ENCODE measurements around the gene NLRP3. TPM values are rescaled to one million over a fixed set of nuclear protein-coding genes. Genes with fewer than 3 reads are reported as not detected.

NLRP3 gene
- total and polyA plus RNA-seq, 9 of the 15 experiments (the other 6 are each of a cell fraction or from before 2014, with no cell fraction given) = not detected

DNA sequence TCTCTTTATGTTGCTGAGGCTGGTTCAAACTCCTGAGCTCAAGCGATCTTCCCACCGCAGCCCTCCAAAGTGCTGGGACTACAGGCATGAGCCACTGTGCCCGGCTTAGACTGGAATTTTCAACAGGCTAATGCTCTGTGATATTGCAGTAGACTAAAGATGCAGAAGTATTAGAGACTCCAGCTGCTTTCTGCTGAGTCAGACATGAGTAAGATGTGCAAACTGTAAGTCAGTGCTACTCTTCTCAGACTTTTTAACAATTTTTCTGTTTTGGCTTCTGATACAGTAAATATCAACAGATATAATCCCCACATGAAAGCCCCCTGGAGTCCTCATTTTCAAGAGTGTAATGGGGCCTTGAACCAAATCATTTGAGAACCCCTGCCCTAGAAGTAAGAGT is 29.3 kb upstream of the NLRP3 start:
- intact Hi-C loops (cut with micrococcal nuclease) = no loop called here
- H3K9me1 ChIP-seq (ENCODE audit: control insufficient read depth, insufficient read depth, low read length) = no peaks in the 10 kb centered on the region
- no peaks in the 10 kb centered on the region for H4K20me1 ChIP-seq (replicated peaks; ENCODE audit: control insufficient read depth, insufficient read depth, low read length)
- H3K27ac ChIP-seq (ENCODE audit: extremely low read depth, low read depth, low read length) = no peak overlapping the region
- no peak overlapping the region for H3K4me2 ChIP-seq (ENCODE audit: insufficient read depth, low read length)
- H3K4me3 ChIP-seq = no peak overlapping the region
- H3K36me3 ChIP-seq (ENCODE audit: control insufficient read depth, insufficient read depth, low read length) = no peaks in the 10 kb centered on the region
- ATAC-seq (peak; percentile 25; the same call in 2 of the 3 replicates), FAIRE-seq (no peak), DNase-seq (ENCODE audit: extremely low read depth in 1 of 4, low spot score in 3 of 4) (peak in 1 of 4 experiments; percentile 33)
- no peak overlapping the region; a peak in 1 of 4 replicates for H3K9ac ChIP-seq (ENCODE audit: insufficient read depth in 1 of 2, low read depth in 2 of 2, low read length in 2 of 2)
- no peaks in the 10 kb centered on the region for H3K79me2 ChIP-seq (ENCODE audit: control insufficient read depth, insufficient read depth, low read length)
- ChIA-PET POLR2A (interaction anchor here (0.7 kb wide), 1 partner anchor 25 kb away, joined by 3 read pairs; no protein-coding TSS in a partner anchor), CTCF (ENCODE audit: low intra/inter-chr PET ratio) (interaction anchor here (0.6 kb wide), 1 partner anchor 1017 kb away, joined by 3 read pairs; no protein-coding TSS in a partner anchor)
- no peaks in the 10 kb centered on the region for H3K9me3 ChIP-seq (replicated peaks; ENCODE audit: control insufficient read depth, insufficient read depth, low read depth, low read length)
- no TSS peak for BruUV-seq (replicated peaks)
- in situ Hi-C loops (cut with MboI) = no loop called here
- H2AFZ ChIP-seq (ENCODE audit: low read depth, low read length) = no peak overlapping the region
- peaks cover 0 to 5% of the 10 kb centered on the region in 2 experiments; a peak in 1 of 5 replicates for H3K27me3 ChIP-seq (ENCODE audit: control insufficient read depth in 2 of 2, insufficient read depth in 2 of 2, low read length in 2 of 2)
- H3K4me1 ChIP-seq (replicated peaks in 1 of 2; ENCODE audit: control insufficient read depth in 2 of 2, insufficient read depth in 2 of 2, low read length in 2 of 2) = peaks cover 0 to 5% of the 10 kb centered on the region in 2 experiments; a peak in 2 of 5 replicates
- WGBS (ENCODE audit: insufficient coverage, low coverage, missing lambda C conversion rate) = 54% methylated on average over 3 of the region's 3 CpGs
- TF ChIP-seq C11orf30 (IDR thresholded peaks at IDR 0.05; ENCODE audit: low read depth) (peak; percentile 97), FOSL1 (tag; conservative IDR thresholded peaks at IDR 0.05) (peak; percentile 73), NFE2 (IDR thresholded peaks at IDR 0.05; ENCODE audit: low read depth) (peak; percentile 87), ZNF316 (IDR thresholded peaks at IDR 0.05) (peak; percentile 98), KLF10 (CRISPR knock-in tag; IDR thresholded peaks at IDR 0.05) (no peak), MAFK (IDR thresholded peaks at IDR 0.05; ENCODE audit: low read length) (peak; percentile 95), MAFF (IDR thresholded peaks at IDR 0.05; ENCODE audit: low read length) (peak; percentile 94), BACH1 (tag; IDR thresholded peaks at IDR 0.05) (peak; percentile 79; the same call in 1 of the 2 replicates), REST (IDR thresholded peaks at IDR 0.05; ENCODE audit: borderline replicate concordance) (peak; percentile 43), REST (CRISPR knock-in tag; IDR thresholded peaks at IDR 0.05; ENCODE audit: low read depth) (no peak)
- TF ChIP-seq, protein P1, sequence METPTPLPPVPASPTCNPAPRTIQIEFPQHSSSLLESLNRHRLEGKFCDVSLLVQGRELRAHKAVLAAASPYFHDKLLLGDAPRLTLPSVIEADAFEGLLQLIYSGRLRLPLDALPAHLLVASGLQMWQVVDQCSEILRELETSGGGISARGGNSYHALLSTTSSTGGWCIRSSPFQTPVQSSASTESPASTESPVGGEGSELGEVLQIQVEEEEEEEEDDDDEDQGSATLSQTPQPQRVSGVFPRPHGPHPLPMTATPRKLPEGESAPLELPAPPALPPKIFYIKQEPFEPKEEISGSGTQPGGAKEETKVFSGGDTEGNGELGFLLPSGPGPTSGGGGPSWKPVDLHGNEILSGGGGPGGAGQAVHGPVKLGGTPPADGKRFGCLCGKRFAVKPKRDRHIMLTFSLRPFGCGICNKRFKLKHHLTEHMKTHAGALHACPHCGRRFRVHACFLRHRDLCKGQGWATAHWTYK (CRISPR knock-in tag; IDR thresholded peaks at IDR 0.05) = no peak
- TF ChIP-seq, protein P2, sequence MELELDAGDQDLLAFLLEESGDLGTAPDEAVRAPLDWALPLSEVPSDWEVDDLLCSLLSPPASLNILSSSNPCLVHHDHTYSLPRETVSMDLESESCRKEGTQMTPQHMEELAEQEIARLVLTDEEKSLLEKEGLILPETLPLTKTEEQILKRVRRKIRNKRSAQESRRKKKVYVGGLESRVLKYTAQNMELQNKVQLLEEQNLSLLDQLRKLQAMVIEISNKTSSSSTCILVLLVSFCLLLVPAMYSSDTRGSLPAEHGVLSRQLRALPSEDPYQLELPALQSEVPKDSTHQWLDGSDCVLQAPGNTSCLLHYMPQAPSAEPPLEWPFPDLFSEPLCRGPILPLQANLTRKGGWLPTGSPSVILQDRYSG (tag; conservative IDR thresholded peaks at IDR 0.05; ENCODE audit: low read depth) = no peak
- TF ChIP-seq, protein P3, sequence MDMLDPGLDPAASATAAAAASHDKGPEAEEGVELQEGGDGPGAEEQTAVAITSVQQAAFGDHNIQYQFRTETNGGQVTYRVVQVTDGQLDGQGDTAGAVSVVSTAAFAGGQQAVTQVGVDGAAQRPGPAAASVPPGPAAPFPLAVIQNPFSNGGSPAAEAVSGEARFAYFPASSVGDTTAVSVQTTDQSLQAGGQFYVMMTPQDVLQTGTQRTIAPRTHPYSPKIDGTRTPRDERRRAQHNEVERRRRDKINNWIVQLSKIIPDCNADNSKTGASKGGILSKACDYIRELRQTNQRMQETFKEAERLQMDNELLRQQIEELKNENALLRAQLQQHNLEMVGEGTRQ (CRISPR knock-in tag; IDR thresholded peaks at IDR 0.05) = no peak

All from K562 (cell line).